Measurements from ENCODE around the gene CDC42SE2.

The CDC42SE2 gene, protein sequence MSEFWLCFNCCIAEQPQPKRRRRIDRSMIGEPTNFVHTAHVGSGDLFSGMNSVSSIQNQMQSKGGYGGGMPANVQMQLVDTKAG

DNA sequence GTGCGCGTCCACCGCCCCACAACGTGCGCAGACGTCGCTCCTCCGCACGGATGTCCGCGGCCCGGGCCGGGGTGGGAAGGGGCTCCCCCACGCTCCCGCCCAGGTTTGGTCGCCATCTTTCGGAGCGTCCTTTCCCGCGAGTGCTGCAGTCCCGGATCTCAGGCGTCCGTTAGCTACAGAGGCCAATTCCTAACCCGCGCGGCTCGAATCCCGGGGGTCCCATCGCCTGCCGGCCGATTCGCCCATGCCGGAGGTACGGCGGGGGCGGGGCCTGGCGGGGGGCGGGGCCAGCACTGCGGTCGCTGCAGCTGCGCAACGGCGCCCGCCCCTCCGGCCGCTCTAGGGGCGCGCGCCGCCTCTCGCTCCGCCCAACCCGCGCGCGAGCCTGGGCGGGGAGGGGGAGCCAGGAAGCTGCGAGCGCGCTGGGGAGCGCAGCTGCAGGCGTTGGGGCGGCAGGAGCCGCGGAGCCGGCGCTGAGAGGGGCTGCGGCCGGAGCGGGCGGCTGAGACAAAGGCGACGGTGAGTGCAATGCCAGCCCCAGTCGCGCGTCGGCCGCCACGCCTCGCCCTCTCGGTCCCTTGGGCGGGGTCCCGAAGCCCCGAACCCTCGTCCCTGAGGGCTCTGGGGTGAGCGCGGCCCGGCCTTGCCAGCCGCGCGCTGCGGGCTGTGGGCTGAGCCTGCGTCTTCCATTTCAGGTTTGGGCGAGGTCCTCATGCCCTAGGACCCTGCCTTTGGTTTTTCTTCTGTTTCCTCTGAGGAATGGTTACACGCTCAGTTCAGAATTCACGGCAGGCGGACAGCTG lies at the start of gene CDC42SE2:
Gene CDC42SE2 (plus strand): TSS at position 406 of the 803 bp plus-strand sequence. CDS start 95,441 bp downstream, outside the sequence.
- DNase-seq (ENCODE audit: low read depth), result peak; percentile 89

DNA sequence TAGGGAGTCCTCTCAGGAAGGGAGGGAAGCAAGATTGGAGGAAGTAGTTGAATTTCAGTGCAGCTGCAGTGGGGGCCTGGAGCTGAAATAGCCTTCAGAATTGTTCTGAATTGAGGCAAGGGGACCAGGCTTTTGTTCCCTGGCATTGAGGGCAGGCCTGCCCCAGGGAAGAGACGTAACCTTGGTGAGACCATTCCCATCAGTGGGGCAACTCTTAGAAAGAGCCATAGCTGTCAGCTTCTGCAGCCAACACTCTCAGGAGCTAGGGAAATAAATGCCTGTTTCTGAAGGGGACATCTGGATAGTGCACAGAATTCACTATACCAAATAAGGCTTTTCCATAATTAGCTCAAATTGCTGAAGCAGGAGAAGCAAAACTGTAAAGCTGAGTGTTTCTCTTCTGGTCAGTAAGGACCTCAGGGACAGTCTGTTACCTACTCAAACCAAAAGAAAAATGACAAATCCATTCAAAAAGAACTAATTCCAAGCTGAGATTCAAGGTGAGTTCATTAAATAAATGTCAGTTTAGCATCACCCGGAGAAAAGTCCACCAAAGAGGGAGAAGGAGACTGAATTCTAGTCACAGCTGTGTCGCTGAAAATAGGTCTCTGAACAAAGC lies 49.1 kb upstream of the CDC42SE2 start:
- DNase-seq (ENCODE audit: low read depth), result no peak

DNA sequence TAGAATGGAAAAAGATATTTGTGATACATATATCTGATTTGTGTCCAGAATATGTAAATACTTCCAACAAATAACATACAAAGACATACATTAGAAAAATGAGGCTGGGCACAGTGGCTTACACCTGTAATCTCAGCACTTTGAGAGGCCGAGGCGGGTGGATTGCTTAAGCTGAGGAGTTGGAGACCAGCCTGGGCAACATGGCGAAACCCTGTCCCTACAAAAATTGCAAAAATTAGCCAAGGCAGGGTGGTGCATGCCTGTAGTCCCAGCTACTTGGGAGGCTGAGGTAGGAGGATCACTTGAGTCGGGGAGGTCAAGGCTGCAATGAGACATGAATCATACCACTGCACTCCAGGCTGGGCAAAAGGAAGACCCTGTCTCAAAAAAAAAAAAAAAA lies 46.1 kb upstream of the CDC42SE2 start:
- DNase-seq (ENCODE audit: low read depth), result no peak

DNA sequence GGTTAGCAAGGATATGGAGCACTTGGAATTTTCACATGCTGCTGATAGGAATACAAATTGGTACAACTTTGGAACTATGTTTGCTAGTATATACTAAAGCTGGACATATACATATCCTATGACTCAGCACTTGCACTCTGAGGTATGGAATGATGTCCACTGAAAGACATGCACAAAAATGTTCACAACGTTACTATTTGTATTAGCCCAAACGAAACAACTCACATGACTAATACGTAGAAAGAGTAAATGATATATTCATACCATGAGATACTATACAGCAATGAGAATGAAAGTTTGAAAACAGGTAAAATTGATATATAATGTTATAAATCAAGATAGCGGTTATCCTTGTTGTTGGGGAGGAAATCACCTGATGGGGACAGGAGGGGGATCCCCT lies 45.5 kb upstream of the CDC42SE2 start:
- no peak for DNase-seq (ENCODE audit: low read depth)

DNA sequence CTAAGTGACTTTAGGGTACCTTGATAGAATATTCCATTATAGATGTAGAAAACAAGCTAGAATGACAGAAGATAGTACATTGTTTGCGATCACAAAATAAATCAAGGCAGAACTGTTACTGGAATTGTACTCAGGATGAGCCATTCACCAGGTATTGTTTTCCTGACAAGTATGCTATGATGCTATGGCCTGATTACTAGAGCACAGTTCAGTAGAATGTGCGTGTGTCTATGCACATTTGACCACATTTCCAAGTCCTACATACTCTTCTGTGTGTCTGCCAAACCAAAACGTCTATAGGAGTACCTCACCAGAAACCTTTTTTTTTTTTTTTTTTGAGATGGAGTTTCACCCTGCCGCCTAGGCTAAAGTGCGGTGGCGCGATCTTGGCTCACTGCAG lies 43.3 kb upstream of the CDC42SE2 start:
- DNase-seq (ENCODE audit: low read depth), result no peak

DNA sequence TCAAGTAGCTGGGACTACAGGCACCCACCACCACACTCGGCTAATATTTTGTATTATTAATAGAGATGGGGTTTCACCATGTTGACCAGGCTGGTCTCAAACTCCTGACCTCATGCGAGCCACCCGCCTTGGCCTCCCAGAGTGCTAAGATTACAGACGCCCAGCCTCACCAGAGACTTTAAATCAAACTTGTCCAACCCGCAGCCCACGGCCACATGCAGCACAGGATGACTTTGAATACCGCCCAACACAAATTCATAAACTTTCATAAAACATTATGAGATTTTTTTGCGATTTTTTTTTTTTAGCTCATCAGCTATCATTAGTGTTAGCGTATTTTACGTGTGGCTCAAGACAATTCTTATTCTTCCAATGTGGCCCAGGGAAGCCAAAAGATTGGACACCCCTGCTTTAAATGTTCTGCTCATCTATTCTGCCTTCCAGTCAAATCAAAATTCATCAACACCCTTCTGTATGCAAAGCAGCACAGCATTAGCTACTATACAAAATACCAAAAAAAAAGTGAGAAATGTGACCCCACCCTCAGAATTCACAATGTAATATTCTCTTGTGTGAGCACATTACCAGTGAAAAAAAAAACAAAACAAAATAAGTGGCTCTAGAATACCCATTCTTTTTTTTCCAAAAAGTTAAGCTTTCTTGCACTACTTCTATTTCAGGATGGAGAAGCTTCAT lies 42.7 kb upstream of the CDC42SE2 start:
- no peak for DNase-seq (ENCODE audit: low read depth)

DNA sequence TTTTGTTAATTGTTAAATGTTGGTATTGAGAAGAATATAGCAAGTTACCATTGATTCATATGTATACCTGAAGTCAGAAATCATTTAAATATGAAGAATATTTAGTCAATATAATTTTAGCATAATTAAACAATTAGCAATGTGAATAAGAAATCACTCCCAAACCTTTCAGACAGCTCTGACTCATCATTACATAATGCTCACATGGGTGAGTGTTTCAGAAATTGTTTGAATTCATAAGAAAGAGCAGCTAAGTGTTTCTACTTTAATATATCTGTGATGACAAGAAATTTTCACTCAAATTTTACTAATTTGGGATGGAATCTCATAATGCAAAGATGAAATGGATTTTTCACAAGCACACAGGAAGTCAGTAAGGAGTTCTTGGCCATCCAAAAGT lies 42.0 kb upstream of the CDC42SE2 start:
- no peak for DNase-seq (ENCODE audit: low read depth)

DNA sequence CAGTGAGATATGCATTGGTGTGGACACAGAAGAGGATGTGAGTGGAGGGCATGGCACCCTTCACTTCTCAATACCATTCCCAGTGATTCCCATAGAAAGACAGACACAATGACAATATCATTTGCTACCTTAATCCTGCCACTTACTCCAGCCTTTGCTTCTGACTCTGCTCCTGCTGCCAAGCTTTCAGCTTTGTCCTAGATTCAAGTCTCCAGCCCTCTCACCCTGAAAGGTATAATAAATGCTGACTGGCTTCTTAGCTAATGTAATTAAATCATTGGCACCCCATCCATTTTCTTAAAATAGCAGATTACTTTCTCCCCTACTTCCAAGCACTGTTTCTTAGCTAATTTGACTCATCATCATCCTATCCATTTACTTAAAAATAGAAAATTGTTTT lies 41.1 kb upstream of the CDC42SE2 start:
- DNase-seq (ENCODE audit: low read depth), result no peak

DNA sequence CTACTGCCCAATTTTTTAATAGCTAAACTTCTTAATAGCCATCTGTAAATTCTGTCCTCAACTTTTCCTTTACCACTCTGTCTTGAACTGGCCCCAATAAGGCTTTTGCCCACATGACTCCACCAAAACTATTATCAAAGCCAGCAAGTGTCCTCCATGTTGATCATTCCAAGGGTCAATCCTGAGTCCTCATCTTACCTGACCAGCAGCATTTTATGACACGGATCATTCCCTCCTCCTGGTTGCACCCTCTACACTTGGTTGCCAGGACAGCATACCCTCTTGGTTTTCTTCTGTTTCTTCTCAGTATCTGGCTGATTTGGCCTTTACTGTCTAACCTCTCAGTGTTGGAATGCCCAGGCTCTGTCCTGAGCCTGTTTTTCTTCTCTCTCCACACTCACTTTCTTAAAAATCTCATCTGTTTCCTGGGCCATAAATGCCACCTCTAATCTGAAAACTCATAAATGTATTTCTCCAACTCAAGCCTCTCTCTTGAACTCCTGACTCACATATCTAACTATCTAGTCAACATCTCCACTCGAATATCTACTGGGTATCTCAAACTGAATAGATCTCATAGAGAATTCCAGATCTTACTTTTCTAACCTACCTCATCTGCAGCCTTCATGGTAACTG lies 40.0 kb upstream of the CDC42SE2 start:
- no peak for DNase-seq (ENCODE audit: low read depth)

DNA sequence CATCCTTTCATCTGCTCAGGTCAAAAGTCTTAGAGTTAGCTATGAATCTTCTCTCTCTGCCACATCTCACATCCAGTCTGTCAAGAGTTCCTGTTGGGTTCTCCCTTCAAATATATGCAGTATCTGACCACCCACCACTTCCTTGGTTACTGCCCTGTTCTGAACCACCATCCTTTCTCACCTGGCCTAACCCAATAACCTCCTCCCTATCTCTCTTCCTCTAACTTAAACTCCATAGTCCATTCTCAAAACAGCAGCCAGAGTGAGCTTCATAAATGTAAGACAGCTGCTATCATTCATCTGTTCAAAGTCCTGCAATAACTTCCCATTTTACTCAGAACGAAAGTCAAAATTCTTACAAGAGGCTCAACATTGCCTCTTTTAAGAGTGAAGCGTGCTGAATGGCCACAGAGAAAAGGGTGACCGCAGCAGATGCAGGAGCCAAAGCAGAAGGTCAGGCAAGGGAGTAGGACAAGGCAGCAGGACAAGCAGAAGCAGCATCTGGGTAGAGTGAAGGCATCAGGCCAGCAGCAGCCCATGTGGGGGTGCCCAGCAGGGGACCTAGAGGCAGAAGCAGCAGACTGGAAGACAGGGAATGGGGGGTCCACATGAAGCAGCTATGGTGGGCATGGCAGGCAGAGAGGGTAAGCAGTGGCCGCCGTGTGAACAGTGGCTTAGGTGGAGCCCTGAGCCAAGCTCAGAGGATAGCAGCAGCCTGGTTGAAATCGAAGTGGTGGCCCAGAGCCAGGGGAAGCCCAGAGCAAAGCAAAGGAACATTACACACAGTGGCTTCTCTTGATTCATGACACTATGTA lies 39.3 kb upstream of the CDC42SE2 start:
- no peak for DNase-seq (ENCODE audit: low read depth)

DNA sequence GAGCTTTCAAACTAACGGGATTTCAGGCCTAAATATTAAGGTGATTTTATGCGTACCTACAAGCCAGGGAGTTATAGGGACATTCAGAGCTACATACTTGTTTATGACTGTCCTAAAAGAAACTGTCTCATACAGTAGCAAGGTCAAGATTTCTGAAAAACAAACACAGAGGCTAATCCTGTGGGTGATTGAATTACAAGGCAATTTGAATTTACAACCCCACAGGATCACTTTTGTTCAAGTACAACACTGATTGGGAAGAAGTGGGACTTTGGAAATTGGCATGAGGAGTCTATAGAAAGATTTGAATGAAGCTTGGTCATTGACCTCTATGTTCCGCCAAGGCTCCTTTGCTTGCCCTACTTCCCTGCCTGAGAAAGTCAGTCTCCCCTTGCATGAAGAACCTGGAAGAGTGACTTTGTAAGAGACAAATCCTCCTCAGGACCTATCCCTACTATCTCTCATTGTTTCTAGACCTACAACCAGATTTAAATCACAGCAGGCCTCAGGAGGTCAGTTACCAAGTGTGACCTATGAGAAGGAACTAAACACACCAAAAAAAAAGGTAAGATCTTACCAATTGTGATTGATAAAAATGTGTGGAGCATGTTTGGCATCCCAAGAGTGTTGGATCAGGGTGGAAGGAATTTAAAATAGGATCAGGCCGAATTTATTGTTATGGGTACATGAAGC lies 38.4 kb upstream of the CDC42SE2 start:
- DNase-seq (ENCODE audit: low read depth), result no peak

DNA sequence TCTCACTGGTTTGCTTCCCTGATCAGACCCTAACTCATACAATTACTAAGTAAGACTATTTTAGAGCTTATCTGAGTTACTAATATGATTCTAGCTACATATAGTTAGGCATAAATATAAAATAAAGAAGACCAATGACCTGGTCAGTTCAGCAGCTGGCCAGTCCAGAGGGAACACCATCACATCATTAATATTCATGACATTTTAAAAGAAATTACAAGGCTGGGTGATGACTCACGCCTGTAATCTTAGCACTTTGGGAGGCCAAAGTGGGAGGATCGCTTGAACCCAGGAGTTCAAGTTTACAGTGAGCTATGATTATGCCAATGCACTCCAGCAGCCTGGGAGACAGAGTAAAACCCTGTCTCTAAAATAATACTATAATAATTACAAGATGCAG lies 37.0 kb upstream of the CDC42SE2 start:
- no peak for DNase-seq (ENCODE audit: low read depth)

DNA sequence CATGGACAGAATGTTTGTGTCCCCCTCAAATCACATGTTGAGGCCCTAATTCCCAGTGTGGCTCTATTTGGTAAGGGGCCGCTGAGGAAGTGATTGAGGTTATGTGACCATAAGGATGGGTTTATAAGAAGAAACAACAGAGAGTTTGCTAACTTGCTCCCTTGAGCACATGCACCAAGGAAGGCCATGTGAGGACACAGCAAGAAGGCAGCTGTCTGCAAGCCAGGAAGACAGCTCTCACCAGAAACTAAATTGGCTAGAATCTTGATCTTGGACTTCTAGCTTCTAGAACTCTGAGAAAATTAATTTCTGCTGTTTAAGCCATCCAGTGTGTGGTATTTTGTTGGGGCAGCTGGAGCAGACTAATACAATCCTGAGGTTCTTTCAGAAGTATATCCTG lies 35.2 kb upstream of the CDC42SE2 start:
- DNase-seq (ENCODE audit: low read depth), result no peak

DNA sequence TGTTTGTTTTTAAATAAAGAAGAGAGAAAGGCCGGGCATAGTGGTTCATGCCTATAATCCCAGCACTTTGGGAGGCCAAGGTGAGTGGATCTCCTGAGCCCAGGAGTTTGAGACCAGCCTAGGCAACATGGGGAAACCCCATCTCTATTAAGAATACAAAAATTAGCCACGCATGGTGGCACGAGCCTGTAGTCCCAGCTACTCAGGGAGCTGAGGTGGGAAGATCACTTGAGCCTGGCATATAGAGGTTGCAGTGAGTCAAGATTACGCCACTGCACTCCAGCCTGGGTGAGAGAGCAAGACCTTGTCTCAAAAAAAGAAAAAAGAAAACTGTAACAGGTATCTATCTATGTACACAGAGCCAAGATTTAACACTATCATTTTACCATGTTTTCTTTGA lies 34.2 kb upstream of the CDC42SE2 start:
- DNase-seq (ENCODE audit: low read depth), result no peak

DNA sequence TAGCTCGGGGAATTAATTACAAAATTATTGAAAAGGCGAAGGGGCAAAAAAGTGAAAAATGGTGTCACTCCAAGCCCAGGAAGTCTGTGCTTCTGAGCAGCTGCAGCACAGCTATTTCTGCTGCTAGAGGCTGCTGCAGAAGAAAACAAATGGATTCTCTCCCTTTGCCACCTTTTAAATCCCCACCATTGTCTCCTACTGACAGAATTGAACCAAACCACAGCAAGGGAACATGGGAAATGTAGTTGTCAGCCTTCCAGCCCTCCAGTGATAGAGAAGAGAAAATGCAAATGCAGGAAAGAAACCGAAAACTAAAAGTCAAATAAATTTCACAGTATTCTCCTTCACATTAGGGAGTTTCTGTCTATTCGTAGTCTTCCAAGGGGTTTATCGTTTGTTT lies 33.4 kb upstream of the CDC42SE2 start:
- no peak for DNase-seq (ENCODE audit: low read depth)

DNA sequence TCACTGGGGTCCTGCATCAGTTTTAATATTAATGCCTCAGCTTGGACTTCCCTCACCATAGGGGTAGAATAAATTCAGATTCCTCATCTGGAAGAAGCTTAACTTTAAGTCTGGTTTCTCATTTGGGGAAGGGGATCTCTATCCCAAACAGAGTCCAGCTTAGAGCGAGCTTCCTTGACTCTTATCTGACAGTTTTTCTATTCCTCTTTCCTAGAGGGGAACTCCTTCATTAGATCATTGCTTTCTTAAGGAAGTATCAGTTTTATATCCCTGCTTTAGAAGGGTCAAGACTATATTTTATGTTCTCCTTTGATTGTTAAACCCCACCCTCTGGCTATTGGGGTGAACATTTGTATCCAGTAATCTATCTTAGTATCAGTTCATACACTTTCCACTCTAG lies 24.2 kb upstream of the CDC42SE2 start:
- DNase-seq (ENCODE audit: low read depth), result no peak

DNA sequence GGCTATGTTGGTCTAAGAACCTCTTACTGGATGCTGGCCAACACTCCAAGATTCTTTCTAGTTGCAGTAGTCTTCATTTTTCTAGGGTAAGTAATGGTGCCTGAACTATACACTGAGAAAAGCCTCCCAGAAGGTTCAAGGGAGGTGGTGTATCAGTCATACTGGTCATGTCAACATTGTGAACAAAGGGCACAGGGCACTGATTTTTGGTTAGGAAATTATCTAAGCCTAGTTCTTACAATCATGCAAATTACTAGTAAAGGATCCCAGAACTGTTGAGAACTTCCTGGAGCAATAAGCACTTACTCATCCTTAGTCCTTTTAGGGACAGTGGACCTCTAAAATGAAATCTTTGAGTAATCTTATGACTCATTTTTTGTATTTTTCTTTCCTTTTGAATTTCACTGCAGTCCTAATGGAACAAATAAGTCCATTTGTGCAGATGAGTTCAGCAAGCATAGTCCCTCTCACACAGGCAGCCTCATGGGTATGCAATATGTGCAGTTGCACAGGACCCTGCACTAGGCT lies 21.1 kb upstream of the CDC42SE2 start:
- DNase-seq (ENCODE audit: low read depth), result no peak

DNA sequence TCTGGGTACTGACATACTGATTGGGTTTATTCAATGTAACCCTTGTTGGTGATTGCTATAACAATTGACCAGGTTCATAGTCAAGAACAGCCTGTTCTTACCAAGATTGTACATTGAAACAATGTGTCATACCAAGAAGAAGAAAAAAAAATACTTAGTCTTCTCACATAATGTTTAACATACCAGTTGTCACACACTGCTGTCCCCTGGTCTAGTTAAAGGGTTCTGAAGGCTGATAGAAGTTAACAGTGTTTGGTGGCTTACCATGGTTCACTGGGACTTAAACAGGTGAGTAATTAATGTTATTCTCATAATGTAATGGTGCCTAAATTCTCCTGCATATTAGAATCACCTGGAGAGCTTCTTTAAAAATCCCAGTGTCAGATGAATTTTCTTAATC lies 18.5 kb upstream of the CDC42SE2 start:
- no peak for DNase-seq (ENCODE audit: low read depth)

DNA sequence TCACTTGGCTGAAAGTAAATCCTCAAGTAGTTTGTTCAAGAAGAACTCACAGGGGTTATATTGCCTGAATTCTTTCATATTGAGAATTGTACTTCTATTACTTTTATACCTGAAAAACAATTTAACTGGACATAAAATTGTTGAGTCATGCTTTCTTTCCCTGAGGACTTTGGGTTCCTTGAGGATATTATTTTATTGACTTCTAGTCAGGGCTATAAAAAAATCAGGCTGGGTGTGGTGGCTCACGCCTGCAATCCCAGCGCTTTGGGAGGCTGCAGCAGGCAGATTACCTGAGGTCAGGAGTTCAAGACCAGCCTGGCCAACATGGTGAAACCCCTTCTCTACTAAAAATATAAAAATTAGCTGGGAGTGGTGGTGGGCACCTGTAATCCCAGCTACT lies 17.9 kb upstream of the CDC42SE2 start:
- DNase-seq (ENCODE audit: low read depth), result no peak

DNA sequence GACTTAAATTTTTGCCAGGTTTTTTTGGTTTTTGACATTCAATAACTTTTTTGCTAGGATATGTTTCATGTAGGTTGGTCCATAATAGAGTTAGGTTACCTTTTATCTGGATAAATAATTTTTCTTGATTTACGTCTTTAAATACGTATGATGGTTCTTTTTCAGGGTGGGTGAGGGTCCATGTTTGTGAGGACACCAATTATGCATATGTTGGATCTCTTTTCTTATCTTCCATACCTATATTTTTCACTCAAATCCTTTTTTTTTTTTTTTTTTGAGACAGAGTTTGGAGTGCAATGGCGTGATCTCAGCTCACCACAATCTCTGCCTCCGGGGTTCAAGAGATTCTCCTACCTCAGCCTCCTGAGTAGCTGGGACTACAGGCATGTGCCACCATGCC lies 17.3 kb upstream of the CDC42SE2 start:
- no peak for DNase-seq (ENCODE audit: low read depth)
